ENCODE results near the gene TMEM273.

Gene TMEM273

DNA sequence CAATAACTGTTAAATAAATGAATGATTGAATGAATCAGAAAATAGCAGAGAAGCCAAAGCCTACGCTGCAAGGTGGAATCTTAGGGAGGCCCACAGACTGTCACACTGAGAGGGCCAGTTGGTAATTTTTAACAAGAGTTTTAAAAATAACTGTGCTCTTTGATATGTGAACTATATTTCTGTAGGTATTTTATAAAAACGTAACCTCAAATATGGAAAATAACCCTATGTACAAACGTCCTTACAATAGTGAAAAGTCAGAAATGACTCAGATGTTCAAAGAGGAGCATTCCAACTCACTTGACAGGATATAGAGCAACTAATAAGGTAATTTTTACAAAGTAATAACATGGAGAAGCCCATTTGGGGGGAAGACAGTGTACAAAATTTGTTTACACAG lies 18.9 kb upstream of the TMEM273 start:
- no peak for ATAC-seq
- TF ChIP-seq SNAI2 (CRISPR knock-in tag; IDR thresholded peaks at IDR 0.05) (no peak), ISL1 (CRISPR knock-in tag; IDR thresholded peaks at IDR 0.05) (no peak), ARNTL (CRISPR knock-in tag; IDR thresholded peaks at IDR 0.05; ENCODE audit: borderline replicate concordance, low read depth) (no peak), ZFP3 (CRISPR knock-in tag; IDR thresholded peaks at IDR 0.05) (no peak), GLIS3 (CRISPR knock-in tag; IDR thresholded peaks at IDR 0.05) (no peak), PPARA (CRISPR knock-in tag; IDR thresholded peaks at IDR 0.05; ENCODE audit: borderline replicate concordance) (no peak), ZNF70 (CRISPR knock-in tag; IDR thresholded peaks at IDR 0.05) (no peak), ZFP30 (CRISPR knock-in tag; IDR thresholded peaks at IDR 0.05) (no peak), ZNF565 (CRISPR knock-in tag; conservative IDR thresholded peaks at IDR 0.05; ENCODE audit: low read depth) (no peak), CSDC2 (CRISPR knock-in tag; IDR thresholded peaks at IDR 0.05) (no peak)
- TF ChIP-seq, protein P1, sequence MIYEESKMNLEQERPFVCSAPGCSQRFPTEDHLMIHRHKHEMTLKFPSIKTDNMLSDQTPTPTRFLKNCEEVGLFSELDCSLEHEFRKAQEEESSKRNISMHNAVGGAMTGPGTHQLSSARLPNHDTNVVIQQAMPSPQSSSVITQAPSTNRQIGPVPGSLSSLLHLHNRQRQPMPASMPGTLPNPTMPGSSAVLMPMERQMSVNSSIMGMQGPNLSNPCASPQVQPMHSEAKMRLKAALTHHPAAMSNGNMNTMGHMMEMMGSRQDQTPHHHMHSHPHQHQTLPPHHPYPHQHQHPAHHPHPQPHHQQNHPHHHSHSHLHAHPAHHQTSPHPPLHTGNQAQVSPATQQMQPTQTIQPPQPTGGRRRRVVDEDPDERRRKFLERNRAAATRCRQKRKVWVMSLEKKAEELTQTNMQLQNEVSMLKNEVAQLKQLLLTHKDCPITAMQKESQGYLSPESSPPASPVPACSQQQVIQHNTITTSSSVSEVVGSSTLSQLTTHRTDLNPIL (CRISPR knock-in tag; IDR thresholded peaks at IDR 0.05; ENCODE audit: low read depth) = no peak
- TF ChIP-seq, protein P2, sequence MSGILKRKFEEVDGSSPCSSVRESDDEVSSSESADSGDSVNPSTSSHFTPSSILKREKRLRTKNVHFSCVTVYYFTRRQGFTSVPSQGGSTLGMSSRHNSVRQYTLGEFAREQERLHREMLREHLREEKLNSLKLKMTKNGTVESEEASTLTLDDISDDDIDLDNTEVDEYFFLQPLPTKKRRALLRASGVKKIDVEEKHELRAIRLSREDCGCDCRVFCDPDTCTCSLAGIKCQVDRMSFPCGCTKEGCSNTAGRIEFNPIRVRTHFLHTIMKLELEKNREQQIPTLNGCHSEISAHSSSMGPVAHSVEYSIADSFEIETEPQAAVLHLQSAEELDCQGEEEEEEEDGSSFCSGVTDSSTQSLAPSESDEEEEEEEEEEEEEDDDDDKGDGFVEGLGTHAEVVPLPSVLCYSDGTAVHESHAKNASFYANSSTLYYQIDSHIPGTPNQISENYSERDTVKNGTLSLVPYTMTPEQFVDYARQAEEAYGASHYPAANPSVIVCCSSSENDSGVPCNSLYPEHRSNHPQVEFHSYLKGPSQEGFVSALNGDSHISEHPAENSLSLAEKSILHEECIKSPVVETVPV (CRISPR knock-in tag; IDR thresholded peaks at IDR 0.05) = no peak
- TF ChIP-seq, protein P3, sequence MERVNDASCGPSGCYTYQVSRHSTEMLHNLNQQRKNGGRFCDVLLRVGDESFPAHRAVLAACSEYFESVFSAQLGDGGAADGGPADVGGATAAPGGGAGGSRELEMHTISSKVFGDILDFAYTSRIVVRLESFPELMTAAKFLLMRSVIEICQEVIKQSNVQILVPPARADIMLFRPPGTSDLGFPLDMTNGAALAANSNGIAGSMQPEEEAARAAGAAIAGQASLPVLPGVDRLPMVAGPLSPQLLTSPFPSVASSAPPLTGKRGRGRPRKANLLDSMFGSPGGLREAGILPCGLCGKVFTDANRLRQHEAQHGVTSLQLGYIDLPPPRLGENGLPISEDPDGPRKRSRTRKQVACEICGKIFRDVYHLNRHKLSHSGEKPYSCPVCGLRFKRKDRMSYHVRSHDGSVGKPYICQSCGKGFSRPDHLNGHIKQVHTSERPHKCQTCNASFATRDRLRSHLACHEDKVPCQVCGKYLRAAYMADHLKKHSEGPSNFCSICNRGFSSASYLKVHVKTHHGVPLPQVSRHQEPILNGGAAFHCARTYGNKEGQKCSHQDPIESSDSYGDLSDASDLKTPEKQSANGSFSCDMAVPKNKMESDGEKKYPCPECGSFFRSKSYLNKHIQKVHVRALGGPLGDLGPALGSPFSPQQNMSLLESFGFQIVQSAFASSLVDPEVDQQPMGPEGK (CRISPR knock-in tag; IDR thresholded peaks at IDR 0.05; ENCODE audit: borderline replicate concordance) = no peak

DNA sequence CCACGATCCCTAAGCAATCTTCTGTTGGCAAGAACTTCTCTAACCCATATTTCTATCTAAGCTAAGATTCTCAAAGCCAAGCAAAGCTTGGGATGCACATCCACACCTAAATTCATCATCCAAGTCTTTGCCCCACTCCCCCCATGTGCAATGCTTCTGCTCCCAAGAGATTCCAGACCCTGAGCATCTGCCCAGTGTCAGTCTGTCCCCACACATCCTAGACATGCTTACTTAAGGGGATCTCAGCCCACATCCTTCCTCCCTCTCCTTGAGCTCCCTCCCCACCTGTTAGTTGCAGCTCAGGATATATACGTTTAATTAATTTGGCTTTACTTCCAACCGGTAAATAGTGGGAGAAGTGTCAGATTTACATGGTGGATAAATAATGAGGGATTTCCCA lies 17.0 kb upstream of the TMEM273 start:
- ATAC-seq = no peak
- TF ChIP-seq, protein P4, sequence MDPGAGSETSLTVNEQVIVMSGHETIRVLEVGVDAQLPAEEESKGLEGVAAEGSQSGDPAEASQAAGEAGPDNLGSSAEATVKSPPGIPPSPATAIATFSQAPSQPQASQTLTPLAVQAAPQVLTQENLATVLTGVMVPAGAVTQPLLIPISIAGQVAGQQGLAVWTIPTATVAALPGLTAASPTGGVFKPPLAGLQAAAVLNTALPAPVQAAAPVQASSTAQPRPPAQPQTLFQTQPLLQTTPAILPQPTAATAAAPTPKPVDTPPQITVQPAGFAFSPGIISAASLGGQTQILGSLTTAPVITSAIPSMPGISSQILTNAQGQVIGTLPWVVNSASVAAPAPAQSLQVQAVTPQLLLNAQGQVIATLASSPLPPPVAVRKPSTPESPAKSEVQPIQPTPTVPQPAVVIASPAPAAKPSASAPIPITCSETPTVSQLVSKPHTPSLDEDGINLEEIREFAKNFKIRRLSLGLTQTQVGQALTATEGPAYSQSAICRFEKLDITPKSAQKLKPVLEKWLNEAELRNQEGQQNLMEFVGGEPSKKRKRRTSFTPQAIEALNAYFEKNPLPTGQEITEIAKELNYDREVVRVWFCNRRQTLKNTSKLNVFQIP (CRISPR knock-in tag; IDR thresholded peaks at IDR 0.05; ENCODE audit: borderline replicate concordance, low read depth) = no peak
- TF ChIP-seq ZFP30 (CRISPR knock-in tag; IDR thresholded peaks at IDR 0.05) (no peak), PPARA (CRISPR knock-in tag; IDR thresholded peaks at IDR 0.05; ENCODE audit: borderline replicate concordance) (no peak), ZNF8 (CRISPR knock-in tag; IDR thresholded peaks at IDR 0.05) (no peak), OSR1 (CRISPR knock-in tag; IDR thresholded peaks at IDR 0.05) (no peak), RARB (CRISPR knock-in tag; IDR thresholded peaks at IDR 0.05) (no peak), ZNF565 (CRISPR knock-in tag; conservative IDR thresholded peaks at IDR 0.05; ENCODE audit: low read depth) (no peak), ISL1 (CRISPR knock-in tag; IDR thresholded peaks at IDR 0.05) (no peak), ZC3H10 (CRISPR knock-in tag; IDR thresholded peaks at IDR 0.05) (no peak), TOX (CRISPR knock-in tag; IDR thresholded peaks at IDR 0.05; ENCODE audit: borderline replicate concordance) (no peak), GLIS3 (CRISPR knock-in tag; IDR thresholded peaks at IDR 0.05) (no peak), ESRRG (CRISPR knock-in tag; IDR thresholded peaks at IDR 0.05) (no peak), ZFP3 (CRISPR knock-in tag; IDR thresholded peaks at IDR 0.05) (no peak)
- TF ChIP-seq, protein P1 (CRISPR knock-in tag; IDR thresholded peaks at IDR 0.05; ENCODE audit: low read depth) = no peak
- TF ChIP-seq, protein P3 (CRISPR knock-in tag; IDR thresholded peaks at IDR 0.05; ENCODE audit: borderline replicate concordance) = no peak
- TF ChIP-seq, protein P5, sequence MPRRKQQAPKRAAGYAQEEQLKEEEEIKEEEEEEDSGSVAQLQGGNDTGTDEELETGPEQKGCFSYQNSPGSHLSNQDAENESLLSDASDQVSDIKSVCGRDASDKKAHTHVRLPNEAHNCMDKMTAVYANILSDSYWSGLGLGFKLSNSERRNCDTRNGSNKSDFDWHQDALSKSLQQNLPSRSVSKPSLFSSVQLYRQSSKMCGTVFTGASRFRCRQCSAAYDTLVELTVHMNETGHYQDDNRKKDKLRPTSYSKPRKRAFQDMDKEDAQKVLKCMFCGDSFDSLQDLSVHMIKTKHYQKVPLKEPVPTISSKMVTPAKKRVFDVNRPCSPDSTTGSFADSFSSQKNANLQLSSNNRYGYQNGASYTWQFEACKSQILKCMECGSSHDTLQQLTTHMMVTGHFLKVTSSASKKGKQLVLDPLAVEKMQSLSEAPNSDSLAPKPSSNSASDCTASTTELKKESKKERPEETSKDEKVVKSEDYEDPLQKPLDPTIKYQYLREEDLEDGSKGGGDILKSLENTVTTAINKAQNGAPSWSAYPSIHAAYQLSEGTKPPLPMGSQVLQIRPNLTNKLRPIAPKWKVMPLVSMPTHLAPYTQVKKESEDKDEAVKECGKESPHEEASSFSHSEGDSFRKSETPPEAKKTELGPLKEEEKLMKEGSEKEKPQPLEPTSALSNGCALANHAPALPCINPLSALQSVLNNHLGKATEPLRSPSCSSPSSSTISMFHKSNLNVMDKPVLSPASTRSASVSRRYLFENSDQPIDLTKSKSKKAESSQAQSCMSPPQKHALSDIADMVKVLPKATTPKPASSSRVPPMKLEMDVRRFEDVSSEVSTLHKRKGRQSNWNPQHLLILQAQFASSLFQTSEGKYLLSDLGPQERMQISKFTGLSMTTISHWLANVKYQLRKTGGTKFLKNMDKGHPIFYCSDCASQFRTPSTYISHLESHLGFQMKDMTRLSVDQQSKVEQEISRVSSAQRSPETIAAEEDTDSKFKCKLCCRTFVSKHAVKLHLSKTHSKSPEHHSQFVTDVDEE (CRISPR knock-in tag; IDR thresholded peaks at IDR 0.05) = no peak
- TF ChIP-seq, protein P2 (CRISPR knock-in tag; IDR thresholded peaks at IDR 0.05) = no peak

Measured in SK-N-SH treated with all-trans-retinoic acid at 6 μM for 48 hours (cell line).